K562 (cell line): ENCODE measurements around the gene ADGRD1.

Experiments used
- ARNT ChIP-seq, 2 experiments: fragments of 450-650 bp; IDR thresholded peaks; 2 replicates each; pipeline ENCODE4 v1.6.1; 2016; ENCODE audit warnings: mild to moderate bottlenecking in 1 of 2
- MLX ChIP-seq, 2 experiments: fragments of 450-650 bp in 1 of 2; sonication (generic) in 1 of 2; formaldehyde crosslinking; conservative IDR thresholded peaks; 2 replicates each; pipeline versions ENCODE4 v1.4.0 to v1.8.1; 2020 to 2022; ENCODE audit warnings: mild to moderate bottlenecking in 1 of 2, missing genetic modification reagents in 1 of 2
- POLR2A ChIP-seq: fragments of 450-650 bp; conservative IDR thresholded peaks from 2 replicates; pipeline ENCODE4 v1.6.1; 2016
- SIN3A ChIP-seq, 2 experiments: fragments of 150-350 bp in 1 of 2; IDR thresholded peaks; 2 replicates each; pipeline ENCODE4 v1.6.1; 2011 to 2016; ENCODE audit warnings: borderline replicate concordance in 2 of 2, low read depth in 2 of 2, low read length in 2 of 2, mild to moderate bottlenecking in 2 of 2, moderate library complexity in 2 of 2; ENCODE audit not compliant: control insufficient read depth in 1 of 2
- SRSF1 ChIP-seq: fragments of 200-400 bp; formaldehyde crosslinking; IDR thresholded peaks from 2 replicates; pipeline ENCODE4 v1.6.1; 2017; ENCODE audit warnings: mild to moderate bottlenecking, low read depth, low read length, moderate library complexity
- ZNF354B ChIP-seq: fragments of 250-450 bp; sonication (Bioruptor Pico); IDR thresholded peaks from 2 replicates; pipeline ENCODE4 v1.4.0; 2020
- ZNF408 ChIP-seq: fragments of 250-450 bp; sonication (Bioruptor Pico); IDR thresholded peaks from 2 replicates; pipeline ENCODE4 v1.4.0; 2020; ENCODE audit warnings: low read depth, mild to moderate bottlenecking, moderate library complexity
- TF ChIP-seq, protein P1 (sequence below): fragments of 450-650 bp; IDR thresholded peaks from 2 replicates; pipeline ENCODE4 v1.6.1; 2018; ENCODE audit not compliant: partially characterized antibody
- TF ChIP-seq, protein P2 (sequence below): fragments of 250-450 bp; sonication (Bioruptor Pico); IDR thresholded peaks from 2 replicates; pipeline ENCODE4 v1.4.0; 2020; ENCODE audit warnings: mild to moderate bottlenecking, moderate library complexity
- TF ChIP-seq, protein P3 (sequence below), 3 experiments: IDR thresholded peaks in 2 of 3; conservative IDR thresholded peaks in 1 of 3; 2 replicates each; pipeline ENCODE4 v1.5.1; 2011 to 2012; ENCODE audit warnings: low read length in 3 of 3, mild to moderate bottlenecking in 3 of 3, control low read depth in 2 of 3, improper control_type of control experiment in 1 of 3, inconsistent platforms in 1 of 3, low read depth in 1 of 3, mixed read lengths in 1 of 3, moderate library complexity in 1 of 3; ENCODE audit not compliant: insufficient read depth in 2 of 3
- TF ChIP-seq, protein P4 (sequence below), 2 experiments: fragments of 250-450 bp in 1 of 2; fragments of 450-650 bp in 1 of 2; sonication (Bioruptor Pico) in 1 of 2; IDR thresholded peaks; 2 replicates each; pipeline versions ENCODE4 v1.6.1 to v1.8.0; 2016 to 2021; ENCODE audit warnings: mild to moderate bottlenecking in 2 of 2, moderate library complexity in 2 of 2, missing compliant biosample characterization in 1 of 2, missing genetic modification characterization in 1 of 2

DNA sequence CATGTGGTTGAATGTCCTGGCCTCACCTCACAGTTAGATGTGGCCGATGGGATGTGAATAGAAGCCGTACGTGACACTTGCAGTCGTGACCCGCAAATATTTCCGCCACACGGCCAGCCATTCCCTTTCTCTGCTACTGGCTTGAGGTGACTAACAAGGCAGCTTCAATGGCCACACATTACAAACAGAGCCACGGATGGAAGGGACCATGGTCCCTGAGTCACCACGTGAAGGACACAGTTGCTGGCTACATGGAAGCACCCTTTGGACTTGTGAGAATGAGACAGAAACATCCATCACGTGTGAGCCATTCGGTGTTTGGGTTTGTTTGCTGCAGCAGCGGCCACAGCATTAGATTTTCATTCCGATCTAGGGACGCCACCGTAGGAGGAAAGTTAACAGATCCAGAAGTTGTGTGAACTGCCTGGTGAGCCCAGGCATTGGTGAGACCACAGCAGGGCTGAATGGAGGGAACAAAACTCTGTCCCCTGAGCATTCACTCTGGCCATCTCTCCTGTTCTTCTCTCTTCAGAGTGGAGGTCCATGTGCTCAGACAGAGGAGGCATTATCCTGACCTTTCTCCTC lies 33.5 kb upstream of the ADGRD1 start:
- TF ChIP-seq SIN3A (IDR thresholded peaks at IDR 0.05; ENCODE audit: borderline replicate concordance in 2 of 2, control insufficient read depth in 1 of 2, low read depth in 2 of 2, low read length in 2 of 2) = no peak
- no peak for TF ChIP-seq SRSF1
- no peak for TF ChIP-seq POLR2A
- TF ChIP-seq, protein P1, sequence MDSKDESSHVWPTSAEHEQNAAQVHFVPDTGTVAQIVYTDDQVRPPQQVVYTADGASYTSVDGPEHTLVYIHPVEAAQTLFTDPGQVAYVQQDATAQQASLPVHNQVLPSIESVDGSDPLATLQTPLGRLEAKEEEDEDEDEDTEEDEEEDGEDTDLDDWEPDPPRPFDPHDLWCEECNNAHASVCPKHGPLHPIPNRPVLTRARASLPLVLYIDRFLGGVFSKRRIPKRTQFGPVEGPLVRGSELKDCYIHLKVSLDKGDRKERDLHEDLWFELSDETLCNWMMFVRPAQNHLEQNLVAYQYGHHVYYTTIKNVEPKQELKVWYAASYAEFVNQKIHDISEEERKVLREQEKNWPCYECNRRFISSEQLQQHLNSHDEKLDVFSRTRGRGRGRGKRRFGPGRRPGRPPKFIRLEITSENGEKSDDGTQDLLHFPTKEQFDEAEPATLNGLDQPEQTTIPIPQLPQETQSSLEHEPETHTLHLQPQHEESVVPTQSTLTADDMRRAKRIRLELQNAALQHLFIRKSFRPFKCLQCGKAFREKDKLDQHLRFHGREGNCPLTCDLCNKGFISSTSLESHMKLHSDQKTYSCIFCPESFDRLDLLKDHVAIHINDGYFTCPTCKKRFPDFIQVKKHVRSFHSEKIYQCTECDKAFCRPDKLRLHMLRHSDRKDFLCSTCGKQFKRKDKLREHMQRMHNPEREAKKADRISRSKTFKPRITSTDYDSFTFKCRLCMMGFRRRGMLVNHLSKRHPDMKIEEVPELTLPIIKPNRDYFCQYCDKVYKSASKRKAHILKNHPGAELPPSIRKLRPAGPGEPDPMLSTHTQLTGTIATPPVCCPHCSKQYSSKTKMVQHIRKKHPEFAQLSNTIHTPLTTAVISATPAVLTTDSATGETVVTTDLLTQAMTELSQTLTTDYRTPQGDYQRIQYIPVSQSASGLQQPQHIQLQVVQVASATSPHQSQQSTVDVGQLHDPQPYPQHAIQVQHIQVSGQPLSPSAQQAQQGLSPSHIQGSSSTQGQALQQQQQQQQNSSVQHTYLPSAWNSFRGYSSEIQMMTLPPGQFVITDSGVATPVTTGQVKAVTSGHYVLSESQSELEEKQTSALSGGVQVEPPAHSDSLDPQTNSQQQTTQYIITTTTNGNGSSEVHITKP = no peak
- TF ChIP-seq MLX (CRISPR knock-in tag; conservative IDR thresholded peaks at IDR 0.05) = no peak
- TF ChIP-seq ARNT (IDR thresholded peaks at IDR 0.05) = no peak
- TF ChIP-seq, protein P2, sequence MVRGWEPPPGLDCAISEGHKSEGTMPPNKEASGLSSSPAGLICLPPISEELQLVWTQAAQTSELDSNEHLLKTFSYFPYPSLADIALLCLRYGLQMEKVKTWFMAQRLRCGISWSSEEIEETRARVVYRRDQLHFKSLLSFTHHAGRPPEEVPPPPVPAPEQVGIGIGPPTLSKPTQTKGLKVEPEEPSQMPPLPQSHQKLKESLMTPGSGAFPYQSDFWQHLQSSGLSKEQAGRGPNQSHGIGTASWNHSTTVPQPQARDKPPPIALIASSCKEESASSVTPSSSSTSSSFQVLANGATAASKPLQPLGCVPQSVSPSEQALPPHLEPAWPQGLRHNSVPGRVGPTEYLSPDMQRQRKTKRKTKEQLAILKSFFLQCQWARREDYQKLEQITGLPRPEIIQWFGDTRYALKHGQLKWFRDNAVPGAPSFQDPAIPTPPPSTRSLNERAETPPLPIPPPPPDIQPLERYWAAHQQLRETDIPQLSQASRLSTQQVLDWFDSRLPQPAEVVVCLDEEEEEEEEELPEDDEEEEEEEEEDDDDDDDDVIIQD (CRISPR knock-in tag) = no peak
- no peak for TF ChIP-seq ZNF408 (CRISPR knock-in tag)
- TF ChIP-seq, protein P3, sequence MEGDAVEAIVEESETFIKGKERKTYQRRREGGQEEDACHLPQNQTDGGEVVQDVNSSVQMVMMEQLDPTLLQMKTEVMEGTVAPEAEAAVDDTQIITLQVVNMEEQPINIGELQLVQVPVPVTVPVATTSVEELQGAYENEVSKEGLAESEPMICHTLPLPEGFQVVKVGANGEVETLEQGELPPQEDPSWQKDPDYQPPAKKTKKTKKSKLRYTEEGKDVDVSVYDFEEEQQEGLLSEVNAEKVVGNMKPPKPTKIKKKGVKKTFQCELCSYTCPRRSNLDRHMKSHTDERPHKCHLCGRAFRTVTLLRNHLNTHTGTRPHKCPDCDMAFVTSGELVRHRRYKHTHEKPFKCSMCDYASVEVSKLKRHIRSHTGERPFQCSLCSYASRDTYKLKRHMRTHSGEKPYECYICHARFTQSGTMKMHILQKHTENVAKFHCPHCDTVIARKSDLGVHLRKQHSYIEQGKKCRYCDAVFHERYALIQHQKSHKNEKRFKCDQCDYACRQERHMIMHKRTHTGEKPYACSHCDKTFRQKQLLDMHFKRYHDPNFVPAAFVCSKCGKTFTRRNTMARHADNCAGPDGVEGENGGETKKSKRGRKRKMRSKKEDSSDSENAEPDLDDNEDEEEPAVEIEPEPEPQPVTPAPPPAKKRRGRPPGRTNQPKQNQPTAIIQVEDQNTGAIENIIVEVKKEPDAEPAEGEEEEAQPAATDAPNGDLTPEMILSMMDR (IDR thresholded peaks at IDR 0.05 in 2 of 3, conservative IDR thresholded peaks at IDR 0.05 in 1 of 3; ENCODE audit: insufficient read depth in 2 of 3, low read depth in 1 of 3, low read length in 3 of 3) = no peak
- TF ChIP-seq, protein P4, sequence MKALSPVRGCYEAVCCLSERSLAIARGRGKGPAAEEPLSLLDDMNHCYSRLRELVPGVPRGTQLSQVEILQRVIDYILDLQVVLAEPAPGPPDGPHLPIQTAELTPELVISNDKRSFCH (CRISPR knock-in tag; IDR thresholded peaks at IDR 0.05) = no peak
- TF ChIP-seq, protein P4 (tag; IDR thresholded peaks at IDR 0.05) = no peak
- no peak for TF ChIP-seq ZNF354B
